H1 (cell line): ENCODE data around the gene ZNF649. TPM values are rescaled to one million over a fixed set of nuclear protein-coding genes. Genes with fewer than 3 reads are reported as not detected.

Source experiments
- CTCF ChIA-PET: fragments of 300-600 bp; sonication (Branson Sonifier 250); formaldehyde crosslinking; loops from one replicate; lab custom pipeline; 2021; ENCODE audit not compliant: partially characterized antibody; lab: Charles Lee
- POLR2A ChIA-PET: fragments of 300-600 bp; sonication (Branson Sonifier 250); formaldehyde crosslinking; loops from one replicate; lab custom pipeline; 2021; ENCODE audit warnings: inconsistent platforms; ENCODE audit not compliant: partially characterized antibody; lab: Charles Lee
- DNase-seq, 2 experiments: peaks; one replicate each; pipeline versions ENCODE4 v3.0.0 to v3.0.0-alpha.2; 2010 to 2022; ENCODE audit warnings: low spot score in 2 of 2, low read depth in 1 of 2, mixed read lengths in 1 of 2
- FAIRE-seq: peaks from 2 replicates; lab custom pipeline; 2011; peaks lifted over from hg19 to GRCh38; lab: Jason Lieb, UNC
- H2AFZ ChIP-seq: 2 replicates; pipeline ENCODE4 v1.8.1; 2012; ENCODE audit warnings: low read length, inconsistent platforms
- H2AK5ac ChIP-seq: 2 replicates; pipeline ENCODE4 v1.6.1; 2013; ENCODE audit warnings: low read depth, low read length
- H2BK120ac ChIP-seq: replicated peaks from 2 replicates; pipeline ENCODE3; 2013; ENCODE audit warnings: low read depth, low read length, inconsistent platforms
- H2BK12ac ChIP-seq: 2 replicates; pipeline ENCODE4 v1.6.1; 2013; ENCODE audit warnings: low read depth, low read length
- H2BK15ac ChIP-seq: 2 replicates; pipeline ENCODE4 v1.6.1; 2013; ENCODE audit warnings: low read length
- H2BK20ac ChIP-seq: 2 replicates; pipeline ENCODE4 v1.6.1; 2013; ENCODE audit warnings: low read length
- H2BK5ac ChIP-seq: 2 replicates; pipeline ENCODE4 v1.6.1; 2013; ENCODE audit warnings: low read depth, low read length
- H3K14ac ChIP-seq: 2 replicates; pipeline ENCODE4 v1.6.1; 2013; ENCODE audit warnings: inconsistent platforms; ENCODE audit not compliant: insufficient read length
- H3K18ac ChIP-seq: 2 replicates; pipeline ENCODE4 v1.6.1; 2013; ENCODE audit warnings: low read length; ENCODE audit errors: extremely low read depth
- H3K23ac ChIP-seq: 2 replicates; pipeline ENCODE4 v1.6.1; 2013; ENCODE audit warnings: inconsistent platforms; ENCODE audit not compliant: insufficient read length
- H3K23me2 ChIP-seq: 2 replicates; pipeline ENCODE4 v1.6.1; 2013; ENCODE audit warnings: low read depth, low read length
- H3K27ac ChIP-seq: 2 replicates; pipeline ENCODE4 v1.6.1; 2011; ENCODE audit warnings: low read depth, low read length, inconsistent platforms
- H3K27me3 ChIP-seq, 4 experiments: replicated peaks in 1 of 4; 1 replicate in 1 of 4; 2 replicates in 3 of 4; pipeline versions ENCODE4 v1.6.1 to v1.8.1; 2011 to 2013; ENCODE audit warnings: low read length in 3 of 4, mild to moderate bottlenecking in 3 of 4, inconsistent platforms in 2 of 4, mixed read lengths in 2 of 4, moderate library complexity in 1 of 4; ENCODE audit not compliant: control insufficient read depth in 3 of 4, insufficient read depth in 3 of 4; ENCODE audit errors: extremely low read depth in 1 of 4
- H3K36me3 ChIP-seq, 4 experiments: 2 replicates each; pipeline versions ENCODE4 v1.6.1 to v1.8.1; 2011 to 2013; ENCODE audit warnings: mild to moderate bottlenecking in 4 of 4, low read length in 3 of 4, moderate library complexity in 2 of 4, control low read depth in 1 of 4, inconsistent platforms in 1 of 4; ENCODE audit not compliant: insufficient read depth in 4 of 4, control insufficient read depth in 2 of 4
- H3K4ac ChIP-seq: replicated peaks from 2 replicates; pipeline ENCODE3; 2013; ENCODE audit warnings: low read length, low read depth, mixed read lengths, inconsistent platforms; ENCODE audit not compliant: insufficient read length
- H3K4me1 ChIP-seq, 4 experiments: replicated peaks in 1 of 4; 1 replicate in 1 of 4; 2 replicates in 3 of 4; pipeline versions ENCODE4 v1.6.1 to v1.8.1; 2011 to 2013; ENCODE audit warnings: low read length in 3 of 4, inconsistent platforms in 2 of 4, mixed read lengths in 1 of 4; ENCODE audit not compliant: insufficient read depth in 4 of 4, control insufficient read depth in 3 of 4
- H3K4me2 ChIP-seq, 2 experiments: 2 replicates each; pipeline versions ENCODE4 v1.6.1 to v1.8.1; 2011 to 2013; ENCODE audit warnings: low read depth in 2 of 2, low read length in 2 of 2, control low read depth in 1 of 2, inconsistent platforms in 1 of 2, mild to moderate bottlenecking in 1 of 2; ENCODE audit not compliant: insufficient read depth in 1 of 2
- H3K4me3 ChIP-seq, 4 experiments: fragments of 200-600, 300-600 bp in 1 of 4; sonication (generic), shearing (Covaris generic), sonication (Bioruptor Twin) in 1 of 4; 2 replicates each; pipeline versions ENCODE4 v1.5.1 to v1.8.1; 2011 to 2016; ENCODE audit warnings: low read length in 4 of 4, low read depth in 3 of 4, control low read depth in 2 of 4, inconsistent platforms in 2 of 4, mild to moderate bottlenecking in 2 of 4, mixed read lengths in 1 of 4, moderate library complexity in 1 of 4; ENCODE audit not compliant: insufficient read depth in 2 of 4; ENCODE audit errors: extremely low read depth in 1 of 4
- H3K56ac ChIP-seq: replicated peaks from 2 replicates; pipeline ENCODE3; 2013; ENCODE audit warnings: low read depth, mild to moderate bottlenecking, mixed read lengths, low read length, inconsistent platforms; ENCODE audit not compliant: insufficient read length
- H3K79me1 ChIP-seq: 2 replicates; pipeline ENCODE4 v1.6.1; 2013; ENCODE audit warnings: low read depth, low read length, control low read depth
- H3K79me2 ChIP-seq, 2 experiments: 2 replicates each; pipeline versions ENCODE4 v1.6.1 to v1.8.1; 2012 to 2013; ENCODE audit warnings: low read length in 2 of 2, mild to moderate bottlenecking in 2 of 2, inconsistent platforms in 1 of 2; ENCODE audit not compliant: insufficient read depth in 2 of 2, control insufficient read depth in 1 of 2
- H3K9ac ChIP-seq, 4 experiments: replicated peaks in 1 of 4; 1 replicate in 1 of 4; 2 replicates in 3 of 4; pipeline versions ENCODE4 v1.6.1 to v1.8.1; 2011 to 2013; ENCODE audit warnings: low read depth in 3 of 4, low read length in 3 of 4, control low read depth in 2 of 4, mild to moderate bottlenecking in 2 of 4, moderate library complexity in 2 of 4, inconsistent platforms in 1 of 4; ENCODE audit errors: extremely low read depth in 1 of 4
- H3K9me3 ChIP-seq, 2 experiments: 2 replicates each; pipeline versions ENCODE4 v1.6.1 to v1.8.1; 2012 to 2013; ENCODE audit warnings: mild to moderate bottlenecking in 2 of 2, moderate library complexity in 2 of 2, control low read depth in 1 of 2, inconsistent platforms in 1 of 2, low read depth in 1 of 2, low read length in 1 of 2, mixed read lengths in 1 of 2; ENCODE audit not compliant: insufficient read depth in 2 of 2
- H4K20me1 ChIP-seq, 2 experiments: replicated peaks in 1 of 2; 2 replicates each; pipeline versions ENCODE3 to v1.8.1; 2011 to 2013; ENCODE audit warnings: inconsistent platforms in 2 of 2, low read length in 2 of 2, mild to moderate bottlenecking in 1 of 2; ENCODE audit not compliant: insufficient read depth in 2 of 2, control insufficient read depth in 1 of 2
- H4K5ac ChIP-seq: 2 replicates; pipeline ENCODE4 v1.6.1; 2013; ENCODE audit warnings: low read length, low read depth, mixed read lengths, inconsistent platforms; ENCODE audit not compliant: insufficient read length
- H4K8ac ChIP-seq: 2 replicates; pipeline ENCODE4 v1.8.0; 2013; ENCODE audit warnings: mild to moderate bottlenecking, moderate library complexity, low read length, inconsistent platforms; ENCODE audit not compliant: insufficient read depth; ENCODE audit errors: extremely low read depth
- H4K91ac ChIP-seq: replicated peaks from 2 replicates; pipeline ENCODE3; 2013; ENCODE audit warnings: low read length, mixed read lengths, inconsistent platforms; ENCODE audit not compliant: insufficient read length
- CTCF ChIP-seq, 3 experiments: IDR thresholded peaks; 1 replicate in 2 of 3; 2 replicates in 1 of 3; pipeline versions ENCODE4 v1.5.1 to v1.6.1; 2011; ENCODE audit warnings: low read length in 3 of 3, mild to moderate bottlenecking in 3 of 3, inconsistent platforms in 2 of 3, low read depth in 1 of 3, moderate library complexity in 1 of 3; ENCODE audit not compliant: insufficient read depth in 1 of 3; ENCODE audit errors: control extremely low read depth in 1 of 3
- MAX ChIP-seq: IDR thresholded peaks from 2 replicates; pipeline ENCODE4 v1.6.1; 2012; ENCODE audit warnings: inconsistent platforms
- POLR2AphosphoS5 ChIP-seq: IDR thresholded peaks from 2 replicates; pipeline ENCODE4 v1.6.1; 2011; ENCODE audit warnings: low read depth, low read length
- RAD21 ChIP-seq, 2 experiments: IDR thresholded peaks in 1 of 2; conservative IDR thresholded peaks in 1 of 2; 2 replicates each; pipeline ENCODE4 v1.6.1; 2011; ENCODE audit warnings: low read depth in 2 of 2, low read length in 2 of 2, improper control_type of control experiment in 1 of 2, inconsistent platforms in 1 of 2, mild to moderate bottlenecking in 1 of 2, moderate library complexity in 1 of 2
- WGBS, 2 experiments: shearing (Covaris generic) in 1 of 2; methylation state at CpG; one replicate each; pipeline versions ENCODE4 v1.1.6 to v1.1.7; 2013 to 2015; ENCODE audit warnings: low lambda C conversion rate in 2 of 2, mixed read lengths in 2 of 2, inconsistent platforms in 1 of 2, low coverage in 1 of 2, missing lambda C conversion rate in 1 of 2; ENCODE audit not compliant: insufficient replicate concordance in 2 of 2, insufficient coverage in 1 of 2, insufficient read length in 1 of 2; ENCODE audit errors: extremely low coverage in 1 of 2, missing lambda C conversion rate in 1 of 2; 5-methylcytosine and 5-hydroxymethylcytosine counted together
- polyA plus RNA-seq, 7 experiments: library from polyadenylated mRNA; depleted of rRNA in 3 of 7; stranded (reverse) in 5 of 7; unstranded in 2 of 7; fragments of >200 nt in 5 of 7; fragments of 200-250 nt in 2 of 7; gene quantifications; 1 replicate in 5 of 7; 2 replicates in 1 of 7; 4 replicates in 1 of 7; pipeline versions ENCODE4 v1.2.1 to v1.2.3, GENCODE V29; 2011 to 2013; ENCODE audit warnings: missing spikeins in 2 of 7, mixed read lengths in 2 of 7
- total RNA-seq: library from RNA; stranded (reverse); fragmentation: NEBNext Ultra II Directional; extraction: Animal tissue kit (Norgen Biotek cat#: 25700); gene quantifications from 2 replicates; pipeline ENCODE4 v1.2.1, GENCODE V29; 2021

ZNF649 gene
- total and polyA plus RNA-seq, 2 of the 8 experiments (the other 6 are each of a cell fraction or from before 2014, with no cell fraction given) = 24.7 to 51.7 TPM

GRCh38 chr19:51901860-51902259 lies 3.0 kb downstream of the ZNF649 start:
- H3K27me3 ChIP-seq = no peaks in the 10 kb centered on the region
- H3K4me3 ChIP-seq = peak overlapping the region in 2 of 4 experiments; percentile 93; a peak in 4 of 8 replicates
- H3K27ac ChIP-seq = no peak overlapping the region
- TF ChIP-seq RAD21 (IDR thresholded peaks at IDR 0.05 in 1 of 2, conservative IDR thresholded peaks at IDR 0.05 in 1 of 2; ENCODE audit: low read depth in 2 of 2, low read length in 2 of 2) (peak; percentile 32 to 42; a peak in 3 of 4 replicates), POLR2AphosphoS5 (no peak), MAX (no peak), CTCF (IDR thresholded peaks at IDR 0.05; ENCODE audit: control extremely low read depth in 1 of 3, insufficient read depth in 1 of 3, low read depth in 1 of 3, low read length in 3 of 3) (peak in 1 of 3 experiments; percentile 11; a peak in 1 of 4 replicates)
- H4K91ac ChIP-seq = no peak overlapping the region
- peaks cover 6% of the 10 kb centered on the region for H3K79me1 ChIP-seq
- no peak overlapping the region for H4K5ac ChIP-seq
- no peak overlapping the region for H3K9ac ChIP-seq
- WGBS, 2 experiments = 86% methylated on average over 4 of the region's 4 CpGs; no CpG with 5 or more reads in 1 of the 2 experiments
- H3K18ac ChIP-seq = no peak overlapping the region
- ChIA-PET POLR2A (interaction anchor here (0.6 to 4.0 kb wide), 20 partner anchors 8 to 1561 kb away, joined by 3 to 26 read pairs (median 4); no protein-coding TSS in a partner anchor), CTCF (interaction anchor here (0.6 to 1.2 kb wide), 5 partner anchors 11 to 767 kb away, joined by 3 to 5 read pairs (median 3); no protein-coding TSS in a partner anchor)
- no peak overlapping the region for H2BK120ac ChIP-seq
- H2BK15ac ChIP-seq = no peak overlapping the region
- peaks cover 36 to 64% (median 54%) of the 10 kb centered on the region in 4 experiments for H3K36me3 ChIP-seq
- FAIRE-seq (no peak), DNase-seq (no peak)
- peaks cover 2% of the 10 kb centered on the region in 2 experiments for H4K20me1 ChIP-seq
- peak overlapping the region; percentile 67 to 94; a peak in 2 of 4 replicates for H3K4me2 ChIP-seq
- no peak overlapping the region for H3K23ac ChIP-seq
- H2BK20ac ChIP-seq = no peak overlapping the region
- H2BK5ac ChIP-seq = no peak overlapping the region
- peaks cover 51% of the 10 kb centered on the region in 2 experiments for H3K9me3 ChIP-seq
- no peaks in the 10 kb centered on the region for H3K23me2 ChIP-seq
- H2BK12ac ChIP-seq = no peak overlapping the region
- H3K4me1 ChIP-seq = peaks cover 0 to 8% (median 5%) of the 10 kb centered on the region in 4 experiments; a peak in 5 of 7 replicates
- no peak overlapping the region for H3K4ac ChIP-seq
- H4K8ac ChIP-seq = no peak overlapping the region
- H3K56ac ChIP-seq = no peak overlapping the region
- H3K79me2 ChIP-seq = peaks cover 57 to 82% of the 10 kb centered on the region in 2 experiments
- H2AK5ac ChIP-seq = no peak overlapping the region
- no peak overlapping the region for H3K14ac ChIP-seq
- H2AFZ ChIP-seq = no peak overlapping the region
